LNCAP (cell line): Measurements from ENCODE around the gene SYNE2.

ENCODE experiments used
- CTCF ChIP-seq: fragments of 450-650 bp; IDR thresholded peaks from 2 replicates; pipeline ENCODE4 v1.5.1; 2017; ENCODE audit warnings: mild to moderate bottlenecking

Gene SYNE2

GRCh38 chr14:64025479-64025878, 172.7 kb downstream of the SYNE2 start:
- TF ChIP-seq CTCF, result no peak

- no peak for TF ChIP-seq CTCF
Measured at GRCh38 chr14:64026600-64026999, 173.8 kb downstream of the SYNE2 start.

- TF ChIP-seq CTCF, result no peak
Measured at GRCh38 chr14:64035143-64035542, 182.3 kb downstream of the SYNE2 start.

- no peak for TF ChIP-seq CTCF
Measured at GRCh38 chr14:64038841-64039542, 186.2 kb downstream of the SYNE2 start.

- peak; percentile 64 for TF ChIP-seq CTCF
Measured at GRCh38 chr14:64040044-64040443, 187.2 kb downstream of the SYNE2 start.

GRCh38 chr14:64045091-64045490, 192.3 kb downstream of the SYNE2 start:
- no peak for TF ChIP-seq CTCF

- TF ChIP-seq CTCF, result no peak
Measured at GRCh38 chr14:64049616-64050381, 197.0 kb downstream of the SYNE2 start.
